GM10266 (cell line): ENCODE data around the gene GLIS2.

Source experiments
- DNase-seq: peaks from one replicate; pipeline ENCODE4 v3.0.0; 2012; ENCODE audit errors: extremely low spot score
- TF ChIP-seq, protein P1 (sequence below): IDR thresholded peaks from 2 replicates; pipeline ENCODE4 v1.5.1; 2012; ENCODE audit warnings: mild to moderate bottlenecking, low read depth; ENCODE audit not compliant: control insufficient read depth, insufficient read depth; ENCODE audit errors: missing control alignments

Gene GLIS2

DNA sequence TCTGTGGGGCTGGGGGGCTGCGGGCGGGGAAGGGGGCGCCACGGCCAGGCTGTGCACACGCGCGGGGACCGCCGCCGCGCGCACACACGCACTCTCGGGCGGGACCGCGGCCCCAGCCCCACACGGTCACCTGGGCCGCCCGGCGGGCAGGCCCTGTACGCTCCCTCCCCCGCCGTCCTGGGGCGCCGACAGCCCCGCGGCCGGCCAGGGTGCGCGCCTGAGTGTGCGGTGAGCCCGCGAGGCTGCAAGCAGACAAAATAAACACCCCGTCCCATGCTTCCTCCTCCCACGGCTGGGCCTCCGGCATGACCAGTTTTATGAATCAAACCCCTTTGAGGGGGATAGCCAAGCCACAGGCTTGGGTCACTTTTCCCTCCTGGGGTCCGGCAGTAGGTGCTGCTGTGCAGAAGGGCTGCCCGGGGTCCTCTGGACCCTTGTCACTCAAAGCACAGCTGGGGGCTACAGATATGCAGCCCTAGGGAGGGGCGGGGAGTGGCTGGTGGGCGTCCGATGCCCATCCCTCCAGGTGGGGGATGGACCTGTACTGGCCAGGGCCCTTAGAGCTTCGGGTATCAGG is 56.2 kb downstream of the GLIS2 start:
- TF ChIP-seq, protein P1, sequence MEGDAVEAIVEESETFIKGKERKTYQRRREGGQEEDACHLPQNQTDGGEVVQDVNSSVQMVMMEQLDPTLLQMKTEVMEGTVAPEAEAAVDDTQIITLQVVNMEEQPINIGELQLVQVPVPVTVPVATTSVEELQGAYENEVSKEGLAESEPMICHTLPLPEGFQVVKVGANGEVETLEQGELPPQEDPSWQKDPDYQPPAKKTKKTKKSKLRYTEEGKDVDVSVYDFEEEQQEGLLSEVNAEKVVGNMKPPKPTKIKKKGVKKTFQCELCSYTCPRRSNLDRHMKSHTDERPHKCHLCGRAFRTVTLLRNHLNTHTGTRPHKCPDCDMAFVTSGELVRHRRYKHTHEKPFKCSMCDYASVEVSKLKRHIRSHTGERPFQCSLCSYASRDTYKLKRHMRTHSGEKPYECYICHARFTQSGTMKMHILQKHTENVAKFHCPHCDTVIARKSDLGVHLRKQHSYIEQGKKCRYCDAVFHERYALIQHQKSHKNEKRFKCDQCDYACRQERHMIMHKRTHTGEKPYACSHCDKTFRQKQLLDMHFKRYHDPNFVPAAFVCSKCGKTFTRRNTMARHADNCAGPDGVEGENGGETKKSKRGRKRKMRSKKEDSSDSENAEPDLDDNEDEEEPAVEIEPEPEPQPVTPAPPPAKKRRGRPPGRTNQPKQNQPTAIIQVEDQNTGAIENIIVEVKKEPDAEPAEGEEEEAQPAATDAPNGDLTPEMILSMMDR = no peak
- no peak for DNase-seq

GRCh38 chr16:4372578-4373355 is 56.9 kb downstream of the GLIS2 start:
- no peak for DNase-seq
- TF ChIP-seq, protein P1 = no peak

DNA sequence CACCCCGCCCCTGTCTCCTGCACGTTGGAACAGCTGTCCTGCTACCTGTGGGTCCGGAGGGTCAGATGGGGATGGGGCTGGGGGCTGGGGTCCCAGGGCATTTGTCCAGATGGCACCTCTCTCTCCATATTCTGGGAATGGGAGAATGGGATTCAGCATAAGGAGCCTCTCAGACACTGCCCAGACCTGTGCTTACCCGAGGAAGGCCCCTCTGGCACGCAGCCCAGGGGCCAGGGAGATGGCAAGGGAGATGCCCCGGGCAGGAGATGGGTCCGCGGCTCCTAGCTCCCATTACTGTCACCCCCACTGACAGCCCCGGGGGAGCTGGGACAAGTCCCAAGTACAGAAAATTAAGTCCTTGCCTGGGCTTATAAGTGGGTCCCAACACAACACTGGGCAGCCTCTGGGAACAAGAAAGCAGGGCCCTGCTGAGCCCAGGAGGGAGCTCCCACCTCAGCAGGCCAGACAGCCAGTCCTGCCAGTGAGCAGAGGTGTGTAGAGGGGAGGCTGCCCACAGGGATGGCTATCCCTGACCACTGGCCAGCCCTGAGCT is 57.6 kb downstream of the GLIS2 start:
- TF ChIP-seq, protein P1 = no peak
- DNase-seq = peak; percentile 34

DNA sequence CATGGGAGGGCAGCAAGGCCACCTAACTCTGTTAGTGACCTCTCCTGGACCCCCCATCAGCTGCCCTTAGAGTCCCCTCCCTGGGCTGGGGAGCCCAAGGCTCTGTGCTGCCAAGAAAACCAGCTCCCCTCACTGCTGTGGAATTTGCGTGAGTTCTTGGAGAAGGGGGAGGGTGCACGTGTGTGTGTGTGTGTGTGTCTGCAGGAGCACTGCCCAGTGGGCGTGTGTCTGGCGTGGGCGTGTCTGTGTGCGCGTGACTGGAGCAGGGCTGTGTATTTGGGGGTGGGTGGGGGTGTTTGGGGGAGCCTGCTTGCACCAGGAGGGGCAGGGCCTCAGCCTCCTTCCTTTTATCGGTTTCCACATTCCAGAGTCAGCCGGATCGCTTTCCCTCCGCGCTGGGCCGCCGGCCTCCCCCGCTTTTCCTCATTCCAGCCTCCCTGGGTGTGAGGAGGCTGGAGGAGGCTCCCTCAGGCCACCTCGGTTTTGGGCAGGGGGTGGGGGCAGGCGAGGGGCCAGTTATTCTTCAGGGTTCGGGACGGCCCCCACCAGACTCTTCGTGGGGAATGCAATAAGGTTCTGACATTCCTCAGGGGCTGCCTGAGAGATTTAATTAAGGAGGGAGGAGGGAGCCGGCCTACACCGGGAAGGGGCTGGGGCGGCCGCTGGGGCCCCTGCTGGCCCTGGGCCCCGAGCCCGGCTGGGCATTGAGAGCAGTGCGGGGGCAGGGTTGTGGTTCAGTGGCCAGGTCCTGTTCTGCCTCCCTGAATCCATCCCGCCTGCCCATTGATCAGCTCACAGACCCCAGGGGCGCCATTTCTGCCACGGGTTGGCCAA is 58.3 kb downstream of the GLIS2 start:
- DNase-seq = no peak
- TF ChIP-seq, protein P1 = no peak

DNA sequence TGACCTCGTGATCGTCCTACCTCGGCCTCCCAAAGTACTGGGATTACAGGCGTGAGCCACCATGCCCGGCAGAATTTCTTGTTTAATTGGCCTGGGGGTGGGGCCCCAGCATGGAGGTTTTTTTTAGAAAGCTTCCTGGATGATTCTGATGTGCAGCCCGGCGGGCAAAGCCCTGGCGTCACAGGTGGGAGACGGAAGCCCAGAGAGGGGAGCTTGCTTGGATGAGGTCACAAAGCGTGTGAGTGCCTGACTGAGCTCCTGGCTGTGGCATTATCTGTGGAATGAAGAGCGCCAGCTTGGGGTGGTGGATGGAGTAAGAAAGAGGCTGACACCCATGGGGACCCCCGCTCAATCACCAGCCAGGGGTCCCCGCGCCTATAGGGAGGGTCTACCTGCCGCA is 59.9 kb downstream of the GLIS2 start:
- DNase-seq = no peak
- TF ChIP-seq, protein P1 = no peak

- no peak for DNase-seq
- TF ChIP-seq, protein P1 = no peak
Measured at GRCh38 chr16:4376126-4376892, 60.4 kb downstream of the GLIS2 start.
